ENCODE results near the gene CADM2. TPM values are rescaled to one million over a fixed set of nuclear protein-coding genes. Genes with fewer than 3 reads are reported as not detected.

Gene CADM2
- total RNA-seq, 1 experiment from 2014 or later, result 10.9 TPM

- Histone ChIP-seq H3K79me2 (ENCODE audit: insufficient read depth, low read length) (no peaks in the 10 kb centered on the region), H3K4me1 (ENCODE audit: insufficient read depth, low read length) (no peaks in the 10 kb centered on the region; the same call in 1 of the 2 replicates), H3K23ac (ENCODE audit: insufficient read length, low read depth, low read length) (no peak overlapping the region), H4K20me1 (ENCODE audit: control insufficient read depth, insufficient read depth, insufficient read length) (no peaks in the 10 kb centered on the region), H2AFZ (ENCODE audit: low read length) (no peak overlapping the region), H3K27ac (ENCODE audit: insufficient read length, low read depth, low read length) (no peak overlapping the region), H4K91ac (ENCODE audit: insufficient read length, low read depth, low read length) (no peak overlapping the region), H3K4me2 (ENCODE audit: insufficient read depth, insufficient read length, low read length) (no peak overlapping the region), H3T11ph (ENCODE audit: low read length) (no peak overlapping the region), H3K4ac (ENCODE audit: low read depth, low read length) (no peak overlapping the region), H3K9ac (ENCODE audit: extremely low read depth, insufficient read length, low read length) (no peak overlapping the region), H3K56ac (ENCODE audit: insufficient read length, low read depth, low read length) (no peak overlapping the region), H2BK12ac (ENCODE audit: insufficient read length, low read depth, low read length) (no peak overlapping the region), H4K8ac (replicated peaks; ENCODE audit: insufficient read length, low read depth, low read length) (no peak overlapping the region), H3K9me3 (ENCODE audit: control insufficient read depth, low read depth, low read length) (no peaks in the 10 kb centered on the region), H3K79me1 (ENCODE audit: insufficient read depth, low read depth, low read length, poor library complexity, severe bottlenecking) (no peaks in the 10 kb centered on the region), H3K14ac (ENCODE audit: insufficient read depth, low read length) (no peak overlapping the region), H2AK5ac (ENCODE audit: insufficient read length, low read length) (no peak overlapping the region), H3K23me2 (ENCODE audit: insufficient read length, low read depth, low read length, poor library complexity, severe bottlenecking) (no peaks in the 10 kb centered on the region), H2BK20ac (ENCODE audit: low read depth, low read length, poor library complexity, severe bottlenecking) (no peak overlapping the region), H3K27me3 (ENCODE audit: insufficient read depth, low read length) (no peaks in the 10 kb centered on the region), H4K5ac (ENCODE audit: insufficient read length, low read depth, low read length) (no peak overlapping the region), H2BK15ac (ENCODE audit: low read depth, low read length) (no peak overlapping the region), H3K18ac (ENCODE audit: insufficient read length, low read depth, low read length) (no peak overlapping the region), H2BK120ac (ENCODE audit: low read depth, low read length, poor library complexity, severe bottlenecking) (no peak overlapping the region), H2BK5ac (ENCODE audit: insufficient read length, low read length) (no peak overlapping the region)
- DNase-seq, result no peak
- no CpG with 5 or more reads among the region's 3 CpGs for whole genome bisulfite sequencing (ENCODE audit: extremely low coverage, insufficient read length, low lambda C conversion rate)
- H3K27ac Mint-ChIP-seq, result no peak overlapping the region
- no peak for TF ChIP-seq CTCF (conservative IDR thresholded peaks at IDR 0.05)
- H3K9me3 Mint-ChIP-seq, result peaks cover 2% of the 10 kb centered on the region in 2 experiments; a peak in 3 of 5 replicates
- H3K4me1 Mint-ChIP-seq, result peaks cover 0 to 2% of the 10 kb centered on the region in 2 experiments; a peak in 1 of 4 replicates
- no peak overlapping the region for H3K4me3 Mint-ChIP-seq
- H3K27me3 Mint-ChIP-seq (ENCODE audit: low read depth), result no peaks in the 10 kb centered on the region
- H3K36me3 Mint-ChIP-seq (ENCODE audit: insufficient read depth in 1 of 3, low read depth in 3 of 3), result no peaks in the 10 kb centered on the region
Observed at GRCh38 chr3:85867072-85867471, 908.3 kb downstream of the CADM2 start.

All from H9 (cell line).